Activated CD4-positive, alpha-beta T cell treated with anti-CD3 and anti-CD28 coated beads, Interleukin-2, amount 50 U/mL, for 16 hours (primary cell): Measurements from ENCODE around the gene HUNK.
A peak's percentile ranks its signal among the peaks of the same experiment; 100 is the strongest.
"Not testable (repeated sequence)": the region's sequence is repeated elsewhere in the genome, so short reads cannot be mapped to it uniquely, and the experiment has no call there.

Experiments used
- DNase-seq: peaks from one replicate; pipeline ENCODE4 v3.0.0-alpha.2; 2020

Gene HUNK

GRCh38 chr21:31871371-31871770, 1.4 kb upstream of the HUNK start:
- DNase-seq: not testable (repeated sequence)

- no peak for DNase-seq
Observed at GRCh38 chr21:31872072-31872451, 758 bp upstream of the HUNK start.

DNA sequence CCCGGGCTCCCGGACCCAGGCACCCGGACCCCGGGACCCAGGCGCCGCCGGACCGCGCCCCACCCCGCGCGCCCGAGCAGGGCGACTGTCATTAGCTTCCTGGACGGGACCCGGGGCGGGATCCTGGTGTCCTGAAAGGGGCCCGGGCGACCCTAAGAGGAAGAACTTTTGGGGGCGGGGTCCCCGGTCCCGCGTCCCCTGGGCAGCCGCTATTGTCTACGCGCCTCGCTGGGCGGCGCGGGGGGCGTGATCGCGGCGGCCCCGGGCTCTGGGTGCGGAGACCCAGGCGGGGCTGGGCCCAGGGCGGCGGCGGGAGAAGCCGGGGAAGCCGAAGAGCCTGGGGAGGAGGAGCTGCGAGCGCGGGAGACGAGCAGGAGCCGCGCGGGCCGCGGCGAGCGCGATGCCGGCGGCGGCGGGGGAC, 465 bp downstream of the HUNK start:
- DNase-seq: no peak

DNA sequence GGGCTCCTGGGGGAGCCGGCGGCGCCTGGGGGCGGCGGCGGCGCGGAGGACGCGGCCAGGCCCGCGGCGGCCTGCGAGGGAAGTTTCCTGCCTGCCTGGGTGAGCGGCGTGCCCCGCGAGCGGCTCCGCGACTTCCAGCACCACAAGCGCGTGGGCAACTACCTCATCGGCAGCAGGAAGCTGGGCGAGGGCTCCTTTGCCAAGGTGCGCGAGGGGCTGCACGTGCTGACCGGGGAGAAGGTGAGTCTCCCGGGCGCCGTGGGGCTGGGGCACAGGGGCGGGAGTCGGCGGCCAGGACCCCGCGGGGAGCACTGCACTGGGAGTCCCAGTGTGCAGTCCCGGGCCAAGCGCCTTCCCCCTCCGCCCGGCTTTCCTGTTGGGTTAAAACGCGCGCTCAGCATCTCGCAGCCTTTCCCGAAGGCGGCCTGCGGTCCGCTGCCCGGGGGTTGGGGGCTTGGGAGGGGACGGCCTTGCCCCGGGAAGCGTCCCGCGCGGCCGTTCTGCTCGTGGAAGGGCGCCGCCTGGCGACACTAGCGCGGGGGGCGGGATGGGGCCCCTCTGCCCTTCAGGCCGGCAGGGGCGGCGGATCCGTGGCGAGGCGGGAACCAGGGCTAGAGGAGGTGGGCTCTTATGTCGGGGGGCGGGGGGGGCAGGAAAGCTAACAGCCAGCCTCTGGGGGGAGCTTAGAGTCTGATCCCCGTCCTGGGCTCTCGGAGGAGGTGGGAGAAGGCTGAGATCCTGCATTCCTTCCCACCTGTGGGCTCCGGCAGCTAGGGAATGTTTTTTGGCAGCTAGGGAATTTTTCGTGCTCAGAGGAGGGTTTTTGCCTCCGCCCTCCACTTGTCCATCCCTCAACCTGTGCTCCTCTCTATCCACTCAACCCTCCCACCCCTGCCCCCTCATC, 1.1 kb downstream of the HUNK start:
- peak; percentile 49 for DNase-seq

DNA sequence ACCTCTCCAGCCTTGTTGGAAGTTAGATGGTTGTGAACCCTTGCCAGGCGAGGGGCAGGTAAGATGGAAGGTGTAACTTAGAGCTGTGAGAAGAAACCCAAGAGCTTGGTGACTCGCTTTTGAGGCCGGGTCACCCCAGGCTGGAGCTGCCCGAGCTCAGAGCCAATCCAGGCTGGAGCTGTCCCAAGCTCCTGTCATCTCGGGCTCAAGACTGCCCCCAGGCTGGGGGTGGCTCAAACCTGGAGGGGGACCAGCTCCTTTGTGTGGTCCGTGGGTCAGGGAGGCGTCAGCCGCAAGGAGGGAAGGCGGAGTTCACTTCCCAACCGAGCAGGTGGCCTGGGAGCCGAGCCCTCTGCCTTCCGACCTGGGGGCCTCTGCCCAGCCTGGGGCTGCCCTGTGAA, 2.0 kb downstream of the HUNK start:
- DNase-seq: no peak

- DNase-seq: no peak
Observed at GRCh38 chr21:31875496-31876015, 2.7 kb downstream of the HUNK start.

DNA sequence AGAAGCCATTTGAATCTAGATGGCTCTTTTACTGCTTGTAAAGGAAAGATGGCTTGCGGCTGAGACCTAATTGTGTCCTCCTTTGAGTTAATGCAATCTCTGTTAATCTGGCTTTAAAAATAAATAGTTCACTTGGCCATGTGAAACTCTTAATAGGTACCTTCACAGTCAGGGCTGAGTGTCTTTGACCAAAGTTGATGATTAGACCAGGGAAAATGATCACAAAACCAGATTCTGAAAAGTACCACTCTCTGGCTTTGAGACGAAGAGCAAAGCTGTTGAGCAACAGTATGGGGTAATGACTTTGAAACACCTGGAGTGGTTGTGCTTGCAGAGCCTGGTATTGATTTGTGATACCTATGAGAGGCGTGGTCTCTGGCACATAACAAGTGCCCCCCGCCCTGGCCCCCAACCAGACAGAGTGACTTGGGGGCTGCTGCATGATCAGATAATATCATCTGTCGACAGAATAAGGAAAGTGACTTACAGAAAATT, 4.7 kb downstream of the HUNK start:
- DNase-seq: no peak

DNA sequence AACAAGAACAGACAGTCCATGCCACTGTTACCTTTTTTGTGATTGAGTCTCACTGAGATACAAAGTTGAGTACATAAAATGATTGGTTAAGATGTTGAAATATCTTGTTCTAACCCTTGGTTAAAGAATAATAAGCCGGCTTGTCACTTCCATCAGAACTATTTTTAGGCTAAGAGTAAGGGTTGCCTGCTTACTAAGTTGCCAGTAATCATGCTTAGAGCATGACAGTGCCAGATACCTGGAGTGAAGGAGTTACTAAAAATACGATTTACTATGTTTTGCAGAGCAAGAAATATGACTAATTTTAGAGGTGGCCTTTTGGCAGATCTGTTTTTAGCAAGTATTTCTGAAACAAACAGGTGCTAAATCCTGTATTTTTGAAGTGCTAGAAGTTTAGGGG, 6.0 kb downstream of the HUNK start:
- no peak for DNase-seq

DNA sequence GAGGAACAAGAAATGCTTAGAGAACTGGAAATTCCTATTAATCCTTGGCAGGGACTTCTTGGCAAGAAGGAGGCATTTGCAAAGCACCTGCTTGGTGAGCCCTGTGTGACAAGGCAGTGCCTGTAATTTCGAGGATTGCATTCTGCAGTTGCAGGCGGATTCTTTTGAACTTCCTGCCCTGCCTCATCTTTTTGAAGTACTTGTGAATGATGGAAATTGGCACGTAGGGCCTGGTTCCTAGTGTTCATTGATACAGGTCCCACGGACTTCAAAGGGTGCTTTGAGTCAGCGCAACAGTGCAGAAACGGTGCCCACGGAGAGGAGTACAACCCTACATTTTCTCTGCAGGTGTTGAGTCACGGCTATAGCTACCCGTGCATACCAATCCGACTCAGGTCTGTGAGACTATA, 6.4 kb downstream of the HUNK start:
- DNase-seq: no peak

- no peak for DNase-seq
Observed at GRCh38 chr21:31879911-31880310, 7.1 kb downstream of the HUNK start.

DNA sequence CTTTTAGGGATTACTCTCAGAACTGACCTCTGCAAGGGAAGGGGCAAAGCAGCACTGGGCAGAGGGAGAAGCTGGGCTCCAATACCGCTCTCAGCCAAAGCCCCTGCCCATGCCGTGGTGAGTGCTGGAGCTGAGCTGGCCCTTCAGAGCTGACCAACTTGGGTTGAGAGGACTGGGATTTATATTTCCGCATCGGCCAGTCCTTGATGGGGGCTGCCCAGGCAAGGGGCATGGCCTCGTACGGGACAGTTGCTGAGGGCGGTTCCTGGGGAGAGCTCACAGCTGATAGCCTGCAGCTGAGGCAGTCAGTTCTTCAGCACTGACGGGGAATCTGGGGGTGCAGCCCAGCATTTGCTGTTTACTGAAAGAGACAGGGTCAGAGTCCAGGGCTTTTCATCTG, 8.0 kb downstream of the HUNK start:
- DNase-seq: no peak

DNA sequence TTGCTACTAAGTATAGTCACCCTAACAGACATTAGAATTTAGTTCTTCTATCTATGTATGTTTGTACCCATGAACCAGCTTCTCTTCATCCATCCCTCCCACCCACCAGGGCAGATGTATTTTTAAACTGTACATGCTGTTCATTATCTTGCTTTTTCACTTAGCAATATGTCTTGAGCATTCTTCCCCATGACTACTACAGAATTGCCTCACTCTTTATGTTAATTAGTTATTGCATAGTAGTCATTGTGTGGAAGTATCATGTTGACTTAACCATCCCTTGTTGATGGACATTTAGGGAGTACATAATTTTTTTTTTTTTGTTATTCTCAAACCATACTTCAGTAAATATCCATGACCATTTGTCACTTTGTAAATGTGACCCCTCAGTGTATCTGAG, 9.9 kb downstream of the HUNK start:
- no peak for DNase-seq

GRCh38 chr21:31885146-31885545, 12.3 kb downstream of the HUNK start:
- DNase-seq: no peak

DNA sequence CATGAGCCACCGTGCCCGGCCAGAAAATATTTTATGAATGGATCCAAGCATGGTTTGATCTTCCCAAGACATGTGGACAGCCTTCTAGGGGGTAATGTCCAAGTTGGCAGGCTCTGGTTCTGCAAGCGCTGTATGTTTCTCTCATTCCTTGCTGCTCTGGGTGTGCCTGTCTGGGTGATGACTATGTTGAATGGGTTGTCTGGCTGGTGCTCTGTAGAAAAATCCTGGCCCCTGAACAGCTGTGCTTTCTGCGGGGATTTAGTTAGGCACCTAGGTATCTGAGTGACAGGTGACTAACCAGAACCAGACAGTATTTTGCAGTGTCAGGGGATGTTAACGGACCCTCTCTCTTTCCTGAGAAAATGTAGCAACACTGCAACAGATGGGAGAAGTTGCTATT, 14.1 kb downstream of the HUNK start:
- DNase-seq: no peak

DNA sequence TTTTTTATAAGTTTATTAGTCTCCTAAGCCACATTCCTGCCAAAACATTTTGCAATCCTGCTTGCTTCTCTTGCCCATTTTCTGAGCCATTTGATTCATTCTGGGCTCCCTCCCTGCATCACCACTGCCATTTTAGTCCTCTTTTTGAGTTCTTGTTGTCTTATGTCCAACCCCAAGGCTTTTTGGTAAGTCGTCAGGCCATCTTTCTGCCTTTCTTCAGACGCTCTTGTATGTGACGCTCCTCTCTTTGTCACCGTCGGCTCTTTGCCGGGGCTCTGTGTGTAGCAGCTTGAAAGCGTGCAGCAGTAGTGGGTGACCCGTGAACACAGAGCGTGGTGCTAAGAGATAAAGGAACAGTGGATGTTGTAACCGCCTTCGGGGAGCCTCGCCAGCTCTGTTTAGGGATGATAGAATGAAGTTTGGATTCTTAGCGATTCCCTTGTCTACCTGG, 14.6 kb downstream of the HUNK start:
- no peak for DNase-seq

DNA sequence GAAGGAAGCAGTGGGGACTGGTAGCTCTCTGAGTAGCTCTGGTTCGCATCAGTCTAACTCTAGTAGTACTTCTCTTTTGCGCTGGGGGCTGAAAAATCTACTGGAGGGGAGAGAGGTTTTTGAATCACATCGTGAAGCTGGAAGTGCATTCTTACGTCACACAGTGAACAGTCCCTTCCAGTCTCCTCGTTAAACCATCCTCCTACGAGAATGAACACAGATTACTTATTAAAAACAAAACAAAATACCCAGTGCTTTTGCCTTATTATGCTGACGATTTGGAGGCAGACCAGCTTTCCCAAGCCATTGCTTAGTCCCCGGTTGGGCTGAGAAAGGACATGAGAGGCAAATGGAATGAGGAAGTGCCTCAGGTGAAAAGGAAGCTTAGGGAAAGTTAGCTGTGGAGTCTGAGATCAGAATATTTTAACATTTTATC, 16.1 kb downstream of the HUNK start:
- no peak for DNase-seq

DNA sequence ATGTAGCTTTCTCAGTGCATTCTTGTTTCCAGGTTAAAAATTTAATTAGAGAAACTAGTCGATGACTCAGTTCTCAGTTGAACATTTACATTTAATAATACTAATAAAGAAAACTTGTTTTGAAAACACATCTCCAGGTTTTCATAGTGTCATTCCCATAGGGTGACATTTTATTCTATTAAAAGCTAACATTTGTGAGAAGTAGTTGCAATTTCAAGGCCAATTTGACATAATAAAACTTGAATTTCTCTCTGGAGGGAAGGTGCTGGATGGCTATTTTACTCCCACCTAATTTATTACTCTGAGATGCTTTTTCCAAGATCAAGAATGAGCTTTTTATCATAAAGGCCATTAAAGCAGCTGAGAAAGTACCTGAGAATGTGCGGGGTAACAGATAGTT, 16.6 kb downstream of the HUNK start:
- no peak for DNase-seq

DNA sequence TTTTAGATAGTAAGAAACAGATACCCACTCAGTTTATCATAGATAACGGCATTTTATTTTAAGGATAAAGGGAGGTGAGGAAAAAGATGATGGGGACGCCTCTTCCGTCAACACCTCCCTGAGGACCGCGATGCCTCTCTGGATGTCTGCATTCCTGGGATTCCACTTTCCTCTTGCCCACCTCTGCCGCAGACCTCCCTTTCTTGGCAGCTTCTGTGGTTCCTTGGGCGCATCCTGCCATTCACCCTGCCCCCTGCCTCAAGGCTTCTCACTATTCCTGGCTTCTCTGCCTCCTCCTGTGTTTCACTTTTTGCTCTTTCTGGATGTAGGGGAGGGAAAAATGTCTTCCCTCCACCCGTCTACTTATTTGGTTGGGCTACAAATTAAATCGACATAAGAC, 19.9 kb downstream of the HUNK start:
- DNase-seq: no peak

GRCh38 chr21:31893851-31894415, 21.1 kb downstream of the HUNK start:
- DNase-seq: no peak

DNA sequence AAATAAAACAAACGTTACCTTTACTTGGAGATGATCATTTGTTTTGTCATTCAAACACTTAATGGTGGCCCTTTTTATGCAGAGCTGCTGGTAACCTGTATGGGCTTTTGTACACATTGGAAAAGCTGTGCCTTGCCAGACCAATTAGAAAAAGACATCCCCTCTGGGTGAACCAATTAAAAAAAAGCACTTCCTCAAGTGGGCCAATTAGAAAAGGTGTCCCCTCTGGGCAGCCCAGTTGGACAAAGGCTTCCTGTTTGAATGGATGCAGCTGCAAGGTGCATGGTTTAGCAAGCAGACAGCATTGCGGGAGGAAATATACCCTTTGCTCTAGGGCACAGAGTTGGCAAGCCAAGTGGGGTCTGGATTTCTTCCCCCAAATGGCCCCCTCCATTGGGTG, 21.6 kb downstream of the HUNK start:
- no peak for DNase-seq

GRCh38 chr21:31895077-31895835, 22.4 kb downstream of the HUNK start:
- no peak for DNase-seq

- no peak for DNase-seq
Observed at GRCh38 chr21:31896019-31896418, 23.2 kb downstream of the HUNK start.

- no peak for DNase-seq
Observed at GRCh38 chr21:31897311-31897710, 24.5 kb downstream of the HUNK start.
